Coronary artery (tissue), 2 donors: ENCODE results near the gene CBX1.
"Not testable (repeated sequence)": the region's sequence is repeated elsewhere in the genome, so short reads cannot be mapped to it uniquely, and the experiment has no call there.

Experiments
- DNase-seq: peaks from one replicate; pipeline ENCODE4 v3.0.0-alpha.2; 2017; ENCODE audit warnings: low spot score
- H3K27ac ChIP-seq, 2 donors: fragments of 200-600 bp; sonication (generic); one replicate each; pipeline ENCODE4 v1.5.1; 2016 to 2019
- H3K4me3 ChIP-seq: fragments of 200-600 bp; sonication (generic); 2 replicates; pipeline ENCODE4 v1.5.1; 2016; ENCODE audit warnings: mild to moderate bottlenecking, moderate library complexity
- TF ChIP-seq, protein P1 (sequence below): fragments of 200-600 bp; sonication (generic); IDR thresholded peaks from one replicate; pipeline ENCODE4 v1.5.1; 2019; ENCODE audit warnings: antibody characterized with exemption

CBX1 gene

DNA sequence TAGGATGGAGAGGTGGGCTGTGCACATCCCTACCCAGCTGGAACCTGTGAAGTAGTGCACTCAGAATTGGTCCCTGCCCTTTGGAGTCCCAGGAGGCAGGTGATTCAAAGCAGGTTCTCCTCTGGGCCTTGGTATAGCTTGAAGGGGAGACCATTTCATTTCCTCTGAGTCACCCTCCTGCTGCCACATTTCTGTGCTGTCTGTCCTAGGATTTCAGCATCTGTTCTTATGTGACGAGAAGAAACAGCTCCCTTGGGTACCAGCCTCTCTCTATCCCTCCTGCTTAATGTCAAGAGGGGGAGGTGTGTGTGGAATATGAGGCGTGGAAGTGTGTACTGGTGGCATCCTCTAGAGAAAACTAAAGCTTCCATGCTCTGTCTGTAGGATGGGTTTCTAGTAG, 58.1 kb downstream of the CBX1 start:
- no peak for DNase-seq
- TF ChIP-seq, protein P1, sequence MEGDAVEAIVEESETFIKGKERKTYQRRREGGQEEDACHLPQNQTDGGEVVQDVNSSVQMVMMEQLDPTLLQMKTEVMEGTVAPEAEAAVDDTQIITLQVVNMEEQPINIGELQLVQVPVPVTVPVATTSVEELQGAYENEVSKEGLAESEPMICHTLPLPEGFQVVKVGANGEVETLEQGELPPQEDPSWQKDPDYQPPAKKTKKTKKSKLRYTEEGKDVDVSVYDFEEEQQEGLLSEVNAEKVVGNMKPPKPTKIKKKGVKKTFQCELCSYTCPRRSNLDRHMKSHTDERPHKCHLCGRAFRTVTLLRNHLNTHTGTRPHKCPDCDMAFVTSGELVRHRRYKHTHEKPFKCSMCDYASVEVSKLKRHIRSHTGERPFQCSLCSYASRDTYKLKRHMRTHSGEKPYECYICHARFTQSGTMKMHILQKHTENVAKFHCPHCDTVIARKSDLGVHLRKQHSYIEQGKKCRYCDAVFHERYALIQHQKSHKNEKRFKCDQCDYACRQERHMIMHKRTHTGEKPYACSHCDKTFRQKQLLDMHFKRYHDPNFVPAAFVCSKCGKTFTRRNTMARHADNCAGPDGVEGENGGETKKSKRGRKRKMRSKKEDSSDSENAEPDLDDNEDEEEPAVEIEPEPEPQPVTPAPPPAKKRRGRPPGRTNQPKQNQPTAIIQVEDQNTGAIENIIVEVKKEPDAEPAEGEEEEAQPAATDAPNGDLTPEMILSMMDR = no peak
- Histone ChIP-seq H3K27ac (no peak overlapping the region), H3K4me3 (no peak overlapping the region)

DNA sequence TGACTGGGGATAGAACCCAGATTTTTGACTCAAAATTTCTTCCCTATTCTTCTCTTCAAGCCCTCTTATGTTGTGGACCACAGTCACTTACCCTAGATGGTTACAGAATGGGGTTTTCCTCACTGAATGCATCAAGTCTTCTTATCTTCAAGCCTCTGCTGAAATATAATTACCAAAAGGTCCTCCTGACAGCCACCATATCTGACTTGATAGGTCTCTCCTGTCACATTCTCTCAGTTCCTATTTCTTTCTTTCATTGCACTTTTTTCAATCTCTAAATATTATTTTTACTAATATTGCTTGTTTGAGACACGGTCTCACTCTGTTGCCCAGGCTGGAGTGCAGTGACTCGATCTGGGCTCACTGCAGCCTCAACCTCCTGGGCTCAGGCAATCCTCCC, 62.6 kb downstream of the CBX1 start:
- TF ChIP-seq, protein P1 = no peak
- Histone ChIP-seq H3K27ac (no peak overlapping the region), H3K4me3 (no peak overlapping the region)
- DNase-seq = no peak

DNA sequence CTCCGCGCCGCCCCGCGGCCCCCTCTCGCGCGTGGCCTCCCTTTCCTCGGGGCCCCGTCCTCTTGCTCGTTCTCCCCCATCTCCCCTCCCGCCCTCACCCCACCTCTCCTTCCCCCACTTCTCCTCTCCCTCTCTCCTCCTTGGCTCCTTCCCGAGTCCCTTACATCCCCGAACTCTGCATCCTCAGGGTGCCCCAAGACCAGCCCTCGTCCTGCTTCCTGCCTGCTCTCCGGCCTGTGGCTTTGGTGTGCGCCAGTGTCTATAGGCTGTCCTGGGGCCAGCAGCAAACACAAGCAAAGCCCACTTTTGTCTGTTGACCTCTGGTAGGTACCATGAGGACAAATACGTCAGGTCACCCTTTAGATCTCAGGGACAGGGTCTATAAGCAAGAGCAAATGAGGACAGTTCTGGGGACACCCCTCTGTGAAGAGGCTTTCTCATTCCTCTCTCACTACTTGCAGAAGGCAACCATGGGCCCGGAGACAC, 63.4 kb downstream of the CBX1 start:
- TF ChIP-seq, protein P1 = no peak
- H3K4me3 ChIP-seq = peak overlapping the region; percentile 81
- peak overlapping the region in 1 of 2 donors; percentile 93 for H3K27ac ChIP-seq
- DNase-seq = no peak

DNA sequence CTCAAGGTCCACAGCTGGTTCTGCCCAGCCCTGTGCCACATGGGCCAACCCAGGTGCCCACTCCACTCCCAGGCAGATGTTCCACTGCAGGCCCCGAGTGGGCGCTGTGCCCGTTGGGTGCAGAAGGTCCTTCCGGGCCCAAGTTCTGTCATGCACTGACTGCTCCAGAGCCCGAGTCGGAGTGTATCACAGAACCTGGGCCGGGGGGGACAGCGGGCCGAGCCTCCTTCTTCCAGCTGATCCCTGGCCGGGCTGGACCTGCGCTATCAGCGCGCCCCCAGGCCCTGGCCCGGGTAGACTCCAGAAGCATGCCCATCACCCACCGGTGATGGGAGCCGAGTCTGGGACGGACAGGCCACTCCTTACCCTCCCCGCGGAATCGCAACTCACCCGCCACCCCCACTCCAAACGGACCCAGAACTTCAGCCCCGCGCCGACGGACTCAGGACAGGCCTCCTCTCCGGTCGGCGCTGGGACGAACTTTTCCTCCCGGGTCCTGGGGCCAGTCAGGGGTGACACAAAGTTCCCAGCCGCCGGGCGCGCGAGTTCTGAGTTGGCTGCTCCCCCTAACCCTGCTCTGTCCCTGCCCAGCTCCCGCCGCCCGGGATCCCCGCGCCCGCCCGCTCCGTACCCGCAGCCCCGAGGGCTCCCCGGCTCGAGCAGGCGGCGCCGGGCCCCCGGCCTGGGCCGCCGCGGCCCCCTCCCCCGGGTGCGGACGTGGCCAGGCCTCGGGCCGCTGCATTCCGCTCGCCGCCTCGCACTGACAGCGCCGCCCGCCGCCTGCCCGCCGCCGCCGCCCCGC, 64.0 kb downstream of the CBX1 start, which contains the start of gene COPZ2:
TSS of gene COPZ2 (minus strand) at position 762 of the 802 bp plus-strand sequence. CDS start at position 742, 20 bp downstream.
- TF ChIP-seq, protein P1 = no peak
- no peak for DNase-seq
- H3K27ac ChIP-seq = peak within 1 kb of the TSS; percentile 78 to 93
- H3K4me3 ChIP-seq = peak within 1 kb of the TSS; percentile 81

DNA sequence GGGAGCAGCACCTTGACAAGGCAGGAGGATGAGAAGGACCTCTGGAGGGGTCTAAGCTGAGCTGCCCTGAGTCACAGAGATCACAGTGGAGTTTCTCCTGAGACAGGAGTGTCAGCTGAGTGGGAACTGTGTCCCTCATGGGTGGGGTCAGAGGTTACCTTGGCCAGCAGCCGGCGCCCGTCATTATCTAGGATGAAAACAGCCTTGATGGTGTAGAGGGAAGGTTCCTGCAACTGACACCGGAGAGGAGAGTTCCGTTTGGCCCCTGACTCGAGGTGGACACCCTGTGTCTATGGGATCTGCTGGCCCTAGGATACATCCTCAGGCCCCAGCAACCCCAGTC, 64.6 kb downstream of the CBX1 start:
- Histone ChIP-seq H3K4me3 (peak overlapping the region; percentile 81), H3K27ac (peak overlapping the region in 1 of 2 donors; percentile 93)
- TF ChIP-seq, protein P1 = no peak
- no peak for DNase-seq

DNA sequence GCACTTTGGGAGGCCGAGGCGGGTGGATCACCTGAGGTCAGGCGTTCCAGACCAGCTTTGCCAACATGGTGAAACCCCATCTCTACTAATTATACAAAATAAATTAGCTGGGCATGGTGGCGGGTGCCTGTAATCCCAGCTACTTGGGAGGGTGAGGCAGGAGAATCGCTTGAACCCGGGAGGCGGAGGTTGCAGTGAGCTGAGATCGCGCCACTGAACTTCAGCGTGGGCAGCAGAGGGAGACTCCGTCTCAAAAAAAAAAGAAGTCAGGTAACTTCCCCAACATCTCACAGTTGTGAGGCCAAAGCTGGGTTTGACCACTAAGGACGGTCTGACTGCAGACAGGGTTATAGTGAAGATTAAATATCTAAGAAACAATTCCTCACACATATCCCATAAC, 66.5 kb downstream of the CBX1 start:
- not testable (repeated sequence) for DNase-seq, H3K4me3 ChIP-seq, H3K27ac ChIP-seq

DNA sequence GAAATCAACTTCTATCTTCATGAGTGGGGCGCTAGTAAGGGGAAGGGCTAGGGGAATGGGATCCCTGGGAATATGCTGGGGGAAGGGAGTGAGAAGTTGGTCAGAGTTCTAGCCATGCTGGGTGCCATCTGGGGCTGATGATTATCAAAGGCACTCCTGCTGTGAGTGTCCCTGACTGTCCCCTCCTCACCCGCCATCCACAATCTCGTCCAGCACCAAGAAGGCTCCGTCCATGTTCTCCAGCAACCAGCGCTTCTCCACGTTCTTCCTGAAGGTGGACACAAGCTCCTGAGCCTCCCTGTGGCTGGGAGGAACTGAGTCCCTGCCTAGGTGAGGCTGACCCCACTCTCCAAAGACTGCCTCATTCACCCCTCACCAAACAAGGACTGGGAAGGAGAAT, 69.3 kb downstream of the CBX1 start:
- no peak overlapping the region for H3K4me3 ChIP-seq
- TF ChIP-seq, protein P1 = no peak
- H3K27ac ChIP-seq = no peak overlapping the region
- DNase-seq = no peak
